Omental fat pad (tissue), 4 donors: Measurements from ENCODE around the gene WDR43. TPM values are rescaled to one million over a fixed set of nuclear protein-coding genes. Genes with fewer than 3 reads are reported as not detected.

Experiments
- ATAC-seq: fragments of 150-250 bp; one replicate; pipeline ENCODE4 v1.9.1; 2016; ENCODE audit warnings: mild to moderate bottlenecking, moderate library complexity; ENCODE audit not compliant: low FRiP score
- DNase-seq: peaks from one replicate; pipeline ENCODE4 v3.0.0-alpha.2; 2019; ENCODE audit warnings: low spot score
- total RNA-seq, 4 donors: library from RNA; depleted of rRNA; stranded (reverse); fragments of >200 nt; gene quantifications; one replicate each; pipeline ENCODE4 v1.1.0, GENCODE V29; 2016
- TF ChIP-seq, protein P1 (sequence below), 3 donors: fragments of 450-650 bp; IDR thresholded peaks; one replicate each; pipeline ENCODE4 v1.5.1; 2016 to 2017; ENCODE audit warnings: antibody characterized with exemption in 3 of 3, mild to moderate bottlenecking in 3 of 3, moderate library complexity in 2 of 3

WDR43 gene
- total RNA-seq, 4 donors from 2014 or later: 41.6 to 156 (median 68.3) TPM

- TF ChIP-seq, protein P1, sequence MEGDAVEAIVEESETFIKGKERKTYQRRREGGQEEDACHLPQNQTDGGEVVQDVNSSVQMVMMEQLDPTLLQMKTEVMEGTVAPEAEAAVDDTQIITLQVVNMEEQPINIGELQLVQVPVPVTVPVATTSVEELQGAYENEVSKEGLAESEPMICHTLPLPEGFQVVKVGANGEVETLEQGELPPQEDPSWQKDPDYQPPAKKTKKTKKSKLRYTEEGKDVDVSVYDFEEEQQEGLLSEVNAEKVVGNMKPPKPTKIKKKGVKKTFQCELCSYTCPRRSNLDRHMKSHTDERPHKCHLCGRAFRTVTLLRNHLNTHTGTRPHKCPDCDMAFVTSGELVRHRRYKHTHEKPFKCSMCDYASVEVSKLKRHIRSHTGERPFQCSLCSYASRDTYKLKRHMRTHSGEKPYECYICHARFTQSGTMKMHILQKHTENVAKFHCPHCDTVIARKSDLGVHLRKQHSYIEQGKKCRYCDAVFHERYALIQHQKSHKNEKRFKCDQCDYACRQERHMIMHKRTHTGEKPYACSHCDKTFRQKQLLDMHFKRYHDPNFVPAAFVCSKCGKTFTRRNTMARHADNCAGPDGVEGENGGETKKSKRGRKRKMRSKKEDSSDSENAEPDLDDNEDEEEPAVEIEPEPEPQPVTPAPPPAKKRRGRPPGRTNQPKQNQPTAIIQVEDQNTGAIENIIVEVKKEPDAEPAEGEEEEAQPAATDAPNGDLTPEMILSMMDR (IDR thresholded peaks at IDR 0.05): no peak
- DNase-seq: no peak
- no peak for ATAC-seq
Observed at GRCh38 chr2:28871620-28872019, 22.8 kb upstream of the WDR43 start.

- ATAC-seq (no peak), DNase-seq (no peak)
- TF ChIP-seq, protein P1 (IDR thresholded peaks at IDR 0.05): no peak
Observed at GRCh38 chr2:28880193-28880592, 14.3 kb upstream of the WDR43 start.

- DNase-seq: no peak
Observed at GRCh38 chr2:28893488-28893887, 979 bp upstream of the WDR43 start.

GRCh38 chr2:28895189-28895893 is 874 bp downstream of the WDR43 start:
- ATAC-seq (peak; percentile 48), DNase-seq (peak; percentile 46)
- TF ChIP-seq, protein P1 (IDR thresholded peaks at IDR 0.05): no peak

More at GRCh38 chr2:28893488-28893887, 979 bp upstream of the WDR43 start:
- TF ChIP-seq, protein P1 (IDR thresholded peaks at IDR 0.05): no peak
- no peak for ATAC-seq

DNA sequence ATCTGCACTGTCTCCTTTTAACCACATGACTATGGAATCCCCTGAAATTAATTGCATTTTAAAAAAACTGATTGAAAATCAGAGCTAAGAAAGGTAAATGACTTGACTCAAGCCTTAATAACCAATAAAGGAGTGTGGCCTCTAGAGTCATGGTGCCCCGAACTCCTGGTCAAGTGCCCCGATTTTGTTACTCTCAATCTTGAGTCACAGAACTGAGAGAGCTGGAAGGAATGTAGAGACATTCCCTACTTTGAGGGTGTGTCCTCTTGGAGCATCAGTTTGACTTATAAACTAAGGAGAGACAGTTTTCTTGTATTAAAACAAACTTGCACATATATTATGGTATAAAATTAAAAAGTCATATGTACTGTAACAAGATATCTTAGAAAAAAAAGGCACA is 2.4 kb downstream of the WDR43 start:
- TF ChIP-seq, protein P1 (IDR thresholded peaks at IDR 0.05): no peak
- DNase-seq: no peak
- no peak for ATAC-seq

- DNase-seq: no peak
- ATAC-seq: no peak
- TF ChIP-seq, protein P1 (IDR thresholded peaks at IDR 0.05): no peak
Observed at GRCh38 chr2:28898048-28898447, 3.6 kb downstream of the WDR43 start.

DNA sequence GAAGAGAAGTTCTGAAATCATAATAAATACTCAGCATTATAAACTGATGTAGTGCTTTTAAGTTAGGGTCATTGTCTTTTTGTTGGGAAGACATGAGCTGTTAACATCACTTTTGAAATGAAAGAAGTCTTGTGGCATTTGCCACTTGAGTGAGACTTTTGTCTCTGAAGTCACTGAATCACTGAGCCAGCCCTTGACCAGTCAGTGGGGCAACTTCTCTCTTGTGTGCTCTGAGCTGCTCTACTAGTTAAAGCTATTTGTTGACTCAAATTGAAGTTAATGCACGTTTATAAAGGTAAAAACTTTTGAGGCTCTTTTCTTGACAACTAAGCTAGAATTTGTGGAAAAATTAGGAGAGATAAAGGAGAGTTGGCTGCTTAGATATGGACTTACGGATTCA is 6.7 kb downstream of the WDR43 start:
- DNase-seq (no peak), ATAC-seq (no peak)
- TF ChIP-seq, protein P1 (IDR thresholded peaks at IDR 0.05): no peak
